GM18499 (cell line): Measurements from ENCODE around the gene PYCARD.

Experiments used
- ATAC-seq: cut with Tn5 transposase; IDR thresholded peaks from one replicate; pipeline ENCODE4 v1.9.1; 2021; ENCODE audit warnings: moderate number of reproducible peaks; ENCODE audit not compliant: insufficient read depth, unreplicated experiment

The PYCARD gene

DNA sequence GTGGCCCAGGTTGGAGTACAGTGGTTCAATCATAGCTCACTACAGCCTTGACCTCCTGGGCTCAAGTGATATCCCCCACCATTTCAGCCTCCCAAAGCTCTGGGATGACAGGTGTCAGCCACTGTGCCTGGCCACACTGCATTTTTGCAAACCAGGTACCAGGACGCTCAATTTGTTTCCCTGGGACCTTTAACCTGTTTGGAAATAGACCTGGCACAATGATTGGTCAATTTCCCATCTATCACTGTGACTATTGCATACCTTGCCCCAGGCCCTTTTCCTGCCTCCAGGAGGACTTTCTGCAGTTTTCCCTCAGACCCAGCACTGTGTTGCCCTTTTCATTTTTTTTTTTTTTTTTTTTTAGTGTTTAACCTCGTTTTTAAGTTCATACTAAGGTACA, 33.7 kb downstream of the PYCARD start:
- ATAC-seq = no peak

DNA sequence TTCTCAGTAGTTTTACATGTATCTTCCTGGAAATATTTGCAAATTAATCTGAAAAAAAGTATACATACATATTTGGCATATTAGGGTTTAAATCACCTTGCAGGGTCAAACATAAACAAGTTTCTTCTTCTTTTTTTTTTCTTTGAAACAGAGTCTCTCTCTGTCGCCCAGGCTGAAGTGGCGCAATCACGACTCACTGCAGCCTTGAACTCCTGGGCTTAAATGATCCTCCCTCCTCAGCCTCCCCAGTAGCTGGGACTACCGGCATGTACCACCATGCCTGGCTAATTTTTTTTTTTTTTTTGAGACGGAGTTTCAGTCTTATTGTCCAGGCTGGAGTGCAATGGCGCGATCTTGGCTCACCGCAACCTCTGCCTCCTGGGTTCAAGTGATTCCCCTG, 35.2 kb downstream of the PYCARD start:
- no peak for ATAC-seq

DNA sequence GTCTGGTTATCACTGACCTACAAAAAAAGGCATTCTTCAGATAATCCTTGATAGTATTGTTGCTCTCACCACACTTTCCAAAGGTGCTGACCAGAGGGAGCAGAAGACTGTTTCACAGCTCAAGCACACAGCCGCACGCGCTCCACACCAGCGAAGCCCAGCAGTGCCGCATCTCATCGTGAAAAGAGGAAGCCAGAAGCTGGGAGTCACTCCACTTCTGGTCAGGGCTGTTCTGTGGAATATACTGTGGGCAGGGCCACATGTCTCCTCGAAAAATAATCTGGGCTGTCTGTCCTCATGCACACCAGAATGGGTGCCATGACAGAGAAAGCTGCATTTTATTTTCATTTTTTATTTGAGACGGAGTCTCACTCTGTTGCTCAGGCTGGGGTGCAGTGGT, 45.4 kb downstream of the PYCARD start:
- ATAC-seq = no peak
